ENCODE data around the gene CNTNAP5. TPM values are rescaled to one million over a fixed set of nuclear protein-coding genes. Genes with fewer than 3 reads are reported as not detected.

The CNTNAP5 gene
- total and polyA plus RNA-seq, 2 of the 13 experiments (the other 11 are each of a cell fraction or from before 2014, with no cell fraction given) = not detected

DNA sequence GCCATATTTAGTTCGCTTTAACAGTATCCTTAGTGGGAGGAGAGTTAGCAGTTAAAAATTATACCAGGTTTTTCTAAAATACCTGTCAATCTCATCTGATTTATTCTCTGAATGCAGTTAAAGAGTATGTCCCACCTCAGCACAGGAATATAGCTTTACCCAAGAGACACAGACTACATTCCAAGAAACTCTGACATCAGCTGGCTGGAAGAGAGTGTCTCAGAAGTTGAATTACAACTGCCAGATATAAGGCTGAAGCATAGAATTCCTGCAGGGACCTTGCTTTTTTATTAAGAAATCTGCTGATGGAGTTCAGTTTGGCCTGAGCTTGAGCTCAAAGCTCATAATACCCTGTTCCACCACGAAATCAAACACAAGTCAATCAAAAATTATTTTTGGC lies 25.4 kb upstream of the CNTNAP5 start:
- Histone ChIP-seq H3K36me3 (replicated peaks in 1 of 2; ENCODE audit: control insufficient read depth in 1 of 2, insufficient read depth in 2 of 2, low read length in 2 of 2) (no peaks in the 10 kb centered on the region), H3K9me3 (ENCODE audit: low read length) (peaks cover 11% of the 10 kb centered on the region; the same call in 1 of the 2 replicates), H3K27ac (ENCODE audit: extremely low read length, insufficient read depth, low read length) (no peak overlapping the region), H2AFZ (ENCODE audit: low read length) (no peak overlapping the region), H3K79me2 (ENCODE audit: insufficient read depth, low read length) (no peaks in the 10 kb centered on the region), H4K20me1 (ENCODE audit: insufficient read depth, low read length) (no peaks in the 10 kb centered on the region), H3K4me3 (replicated peaks in 1 of 3; ENCODE audit: insufficient read depth in 1 of 3, low read depth in 2 of 3, low read length in 3 of 3) (no peak overlapping the region), H3K27me3 (ENCODE audit: control insufficient read depth in 1 of 2, insufficient read depth in 2 of 2, low read length in 2 of 2) (no peaks in the 10 kb centered on the region), H3K4me1 (ENCODE audit: insufficient read depth, low read length) (no peaks in the 10 kb centered on the region), H3K9ac (ENCODE audit: insufficient read depth, low read depth, low read length) (no peak overlapping the region), H3K4me2 (ENCODE audit: low read depth, low read length) (no peak overlapping the region)
- FAIRE-seq (no peak), DNase-seq (ENCODE audit: low spot score) (no peak), ATAC-seq (no peak)
- ChIA-PET CTCF (ENCODE audit: low intra/inter-chr PET ratio, low total read pairs) (no interaction called here), POLR2A (no interaction called here)
- in situ Hi-C loops (cut with HindIII; ENCODE audit: extremely low pct_ligation_motif_present, low pct_unique_long_range_greater_than_20kb) (no loop called here), intact Hi-C loops (cut with micrococcal nuclease; ENCODE audit: unreplicated experiment) (no loop called here)
- WGBS (ENCODE audit: low lambda C conversion rate) = 0% methylated on average over 2 of the region's 2 CpGs
- no peak for TF ChIP-seq FOXO1 (CRISPR knock-in tag; IDR thresholded peaks at IDR 0.05)
- no peak for TF ChIP-seq MAFF (IDR thresholded peaks at IDR 0.05; ENCODE audit: low read depth, low read length)
- TF ChIP-seq ZFYVE20 (CRISPR knock-in tag; IDR thresholded peaks at IDR 0.05; ENCODE audit: borderline replicate concordance, low read depth) = no peak
- TF ChIP-seq ETV5 (CRISPR knock-in tag; IDR thresholded peaks at IDR 0.05; ENCODE audit: borderline replicate concordance) = no peak
- no peak for TF ChIP-seq AFF4 (CRISPR knock-in tag; IDR thresholded peaks at IDR 0.05)
- TF ChIP-seq ZNF264 (CRISPR knock-in tag; IDR thresholded peaks at IDR 0.05) = no peak
- no peak for TF ChIP-seq ZBTB34 (CRISPR knock-in tag; IDR thresholded peaks at IDR 0.05)
- TF ChIP-seq ZNF839 (CRISPR knock-in tag; IDR thresholded peaks at IDR 0.05; ENCODE audit: borderline replicate concordance) = no peak
- BruUV-seq (replicated peaks) = no TSS peak
